Neural progenitor cell (in vitro differentiated cells): Measurements from ENCODE around the gene PRPF8. TPM values are rescaled to one million over a fixed set of nuclear protein-coding genes. Genes with fewer than 3 reads are reported as not detected.

Experiments
- DNase-seq: peaks from one replicate; pipeline ENCODE4 v3.0.0-alpha.2; 2016; ENCODE audit warnings: low spot score
- H2AFZ ChIP-seq: fragments of 200-600 bp; sonication (generic); replicated peaks from 2 replicates; pipeline ENCODE4 v1.6.1; 2016; ENCODE audit warnings: antibody characterized with exemption
- H3F3A ChIP-seq: fragments of 200-600 bp; sonication (generic); 2 replicates; pipeline ENCODE4 v1.6.1; 2016; ENCODE audit warnings: antibody characterized with exemption, low read depth
- H3K27ac ChIP-seq: fragments of 200-600 bp; sonication (generic); 2 replicates; pipeline ENCODE4 v1.5.1; 2016; ENCODE audit warnings: mild to moderate bottlenecking
- H3K27me3 ChIP-seq: fragments of 200-600 bp; sonication (generic); 2 replicates; pipeline ENCODE4 v1.6.1; 2016; ENCODE audit warnings: mild to moderate bottlenecking, moderate library complexity
- H3K36me3 ChIP-seq: fragments of 200-600 bp; sonication (generic); 2 replicates; pipeline ENCODE4 v1.5.1; 2016
- H3K4me1 ChIP-seq: fragments of 200-600 bp; sonication (generic); 2 replicates; pipeline ENCODE4 v1.6.1; 2016; ENCODE audit warnings: mixed run types
- H3K4me2 ChIP-seq: fragments of 200-600 bp; sonication (generic); 2 replicates; pipeline ENCODE4 v1.6.1; 2016
- H3K4me3 ChIP-seq: fragments of 200-600 bp; sonication (generic); 2 replicates; pipeline ENCODE4 v1.5.1; 2016
- H3K79me2 ChIP-seq: fragments of 200-600 bp; sonication (generic); 2 replicates; pipeline ENCODE4 v1.6.1; 2016; ENCODE audit warnings: low read depth
- H3K9ac ChIP-seq: fragments of 200-600 bp; sonication (generic); 2 replicates; pipeline ENCODE4 v1.6.1; 2016
- H3K9me3 ChIP-seq: fragments of 200-600 bp; sonication (generic); 2 replicates; pipeline ENCODE4 v1.5.1; 2016; ENCODE audit warnings: low read depth
- H4K20me1 ChIP-seq: fragments of 200-600 bp; sonication (generic); 2 replicates; pipeline ENCODE4 v1.6.1; 2016; ENCODE audit warnings: low read depth
- H3K27ac Mint-ChIP-seq: 3 replicates; pipeline ENCODE4 v1.8.0; 2021; ENCODE audit warnings: mixed read lengths
- H3K27me3 Mint-ChIP-seq: 2 replicates; pipeline ENCODE4 v1.8.0; 2022; ENCODE audit warnings: low read depth, mild to moderate bottlenecking, inconsistent platforms, moderate library complexity, mixed read lengths; ENCODE audit not compliant: insufficient read depth
- H3K36me3 Mint-ChIP-seq: 3 replicates; pipeline ENCODE4 v1.8.0; 2021; ENCODE audit warnings: mixed read lengths
- H3K4me1 Mint-ChIP-seq: 3 replicates; pipeline ENCODE4 v1.8.0; 2021; ENCODE audit warnings: mixed read lengths
- H3K4me3 Mint-ChIP-seq: 3 replicates; pipeline ENCODE4 v1.8.0; 2021; ENCODE audit warnings: mild to moderate bottlenecking, moderate library complexity, mixed read lengths
- H3K9me3 Mint-ChIP-seq: 3 replicates; pipeline ENCODE4 v1.8.0; 2020; ENCODE audit warnings: mixed read lengths
- CTCF ChIP-seq: fragments of 200-600 bp; sonication (generic); IDR thresholded peaks from 2 replicates; pipeline ENCODE4 v1.5.1; 2017; ENCODE audit warnings: antibody characterized with exemption, mild to moderate bottlenecking
- EZH2 ChIP-seq: fragments of 200-600 bp; sonication (generic); IDR thresholded peaks from 2 replicates; pipeline ENCODE4 v1.6.1; 2017; ENCODE audit warnings: antibody characterized with exemption, mild to moderate bottlenecking, moderate library complexity
- EZH2phosphoT487 ChIP-seq: fragments of 200-600 bp; sonication (generic); IDR thresholded peaks from 2 replicates; pipeline ENCODE4 v1.6.1; 2017; ENCODE audit warnings: antibody characterized with exemption
- total RNA-seq: library from RNA; depleted of rRNA; stranded (reverse); fragments of >200 nt; gene quantifications from 2 replicates; pipeline ENCODE4 v1.2.3, GENCODE V29; 2015; ENCODE audit warnings: low replicate concordance

The PRPF8 gene
- total RNA-seq, 1 donor from 2014 or later, result 119 TPM

- no peaks in the 10 kb centered on the region for H4K20me1 ChIP-seq
- Mint-ChIP-seq H3K4me3 (no peak overlapping the region), H3K36me3 (peaks cover 2% of the 10 kb centered on the region), H3K27ac (no peak overlapping the region), H3K27me3 (peaks cover 22% of the 10 kb centered on the region), H3K9me3 (no peaks in the 10 kb centered on the region), H3K4me1 (peaks cover 40% of the 10 kb centered on the region)
- no peak overlapping the region for H3K27ac ChIP-seq
- H3K79me2 ChIP-seq, result no peaks in the 10 kb centered on the region
- peaks cover 54% of the 10 kb centered on the region for H3K27me3 ChIP-seq
- H3K9ac ChIP-seq, result no peak overlapping the region
- peak; percentile 57 for TF ChIP-seq CTCF
- TF ChIP-seq EZH2, result peak; percentile 67
- no peak for TF ChIP-seq EZH2phosphoT487
- DNase-seq, result peak; percentile 87
- H3K36me3 ChIP-seq, result no peaks in the 10 kb centered on the region
- H2AFZ ChIP-seq, result peak overlapping the region; percentile 50
- peak overlapping the region; percentile 50 for H3K4me3 ChIP-seq
- no peaks in the 10 kb centered on the region for H3K9me3 ChIP-seq
- H3K4me1 ChIP-seq, result peaks cover 10% of the 10 kb centered on the region
- H3K4me2 ChIP-seq, result peak overlapping the region; percentile 82
- peaks cover 35% of the 10 kb centered on the region for H3F3A ChIP-seq
Measured at GRCh38 chr17:1643293-1643998, 41.2 kb downstream of the PRPF8 start.

- TF ChIP-seq EZH2phosphoT487, result no peak
- TF ChIP-seq EZH2, result no peak
- no peak for TF ChIP-seq CTCF
- Histone ChIP-seq H3F3A (peaks cover 29% of the 10 kb centered on the region), H3K4me3 (no peak overlapping the region), H3K4me1 (peaks cover 19% of the 10 kb centered on the region), H4K20me1 (no peaks in the 10 kb centered on the region), H3K9me3 (no peaks in the 10 kb centered on the region), H2AFZ (no peak overlapping the region), H3K9ac (no peak overlapping the region), H3K27me3 (peaks cover 34% of the 10 kb centered on the region), H3K4me2 (no peak overlapping the region), H3K79me2 (no peaks in the 10 kb centered on the region), H3K27ac (no peak overlapping the region), H3K36me3 (no peaks in the 10 kb centered on the region)
- Mint-ChIP-seq H3K27me3 (peaks cover 18% of the 10 kb centered on the region), H3K4me3 (peak overlapping the region; percentile 54), H3K27ac (peak overlapping the region; percentile 34), H3K36me3 (peaks cover 2% of the 10 kb centered on the region), H3K4me1 (peaks cover 43% of the 10 kb centered on the region), H3K9me3 (no peaks in the 10 kb centered on the region)
- no peak for DNase-seq
Measured at GRCh38 chr17:1641065-1641403, 43.6 kb downstream of the PRPF8 start.

DNA sequence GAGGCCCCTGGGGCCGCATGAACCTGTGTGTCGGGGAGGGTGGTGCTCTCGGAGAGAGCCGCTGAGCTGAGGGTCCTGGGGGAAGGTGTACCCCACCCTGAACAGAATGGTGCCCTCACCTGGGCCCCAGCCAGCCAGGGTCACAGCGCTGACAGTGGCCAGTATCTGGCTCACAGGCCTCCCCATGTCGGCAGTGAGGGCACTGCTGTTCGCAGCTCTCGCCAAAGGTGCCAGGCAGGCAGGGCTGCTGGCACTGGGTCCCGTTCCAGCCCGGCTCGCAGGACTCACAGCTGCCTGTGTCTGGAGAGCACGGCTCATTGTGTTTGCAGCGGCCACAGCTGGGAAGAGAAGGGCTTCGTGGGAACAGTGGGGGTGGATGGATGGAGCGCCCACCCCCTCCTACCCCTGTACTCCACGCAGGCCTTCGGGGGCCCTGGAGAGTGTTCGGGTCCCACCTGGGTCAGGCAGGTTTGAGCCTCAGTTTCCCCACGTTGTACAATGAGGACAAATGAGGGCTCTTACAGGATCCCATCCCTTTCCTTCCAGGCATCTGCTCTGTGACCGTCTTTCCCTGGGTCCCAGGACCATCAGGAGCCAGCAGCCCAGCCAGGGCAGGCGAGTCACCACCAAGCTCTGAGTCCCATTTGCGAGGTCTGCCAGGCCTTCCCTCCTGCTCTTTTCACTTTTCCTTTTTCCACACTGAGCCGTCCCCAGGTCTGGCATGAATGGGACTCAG lies 44.2 kb downstream of the PRPF8 start:
- no peaks in the 10 kb centered on the region for H3K9me3 ChIP-seq
- peaks cover 31% of the 10 kb centered on the region for H3K27me3 ChIP-seq
- peaks cover 29% of the 10 kb centered on the region for H3F3A ChIP-seq
- no peak overlapping the region for H3K27ac ChIP-seq
- peaks cover 16% of the 10 kb centered on the region for H3K4me1 ChIP-seq
- no peak overlapping the region for H2AFZ ChIP-seq
- no peak overlapping the region for H3K4me3 ChIP-seq
- H3K36me3 ChIP-seq, result no peaks in the 10 kb centered on the region
- no peaks in the 10 kb centered on the region for H4K20me1 ChIP-seq
- Mint-ChIP-seq H3K36me3 (peaks cover 2% of the 10 kb centered on the region), H3K4me1 (peaks cover 40% of the 10 kb centered on the region), H3K27me3 (peaks cover 18% of the 10 kb centered on the region), H3K4me3 (peak overlapping the region; percentile 54), H3K27ac (peak overlapping the region; percentile 34), H3K9me3 (no peaks in the 10 kb centered on the region)
- no peak overlapping the region for H3K4me2 ChIP-seq
- H3K79me2 ChIP-seq, result no peaks in the 10 kb centered on the region
- H3K9ac ChIP-seq, result no peak overlapping the region
- TF ChIP-seq EZH2, result no peak
- TF ChIP-seq EZH2phosphoT487, result no peak
- TF ChIP-seq CTCF, result no peak
- no peak for DNase-seq
